Neutrophil (primary cell): ENCODE data around the gene ANKLE2.

Experiments used
- H3K27ac ChIP-seq: fragments of 200-600 bp; sonication (generic); 2 replicates; pipeline ENCODE4 v1.5.1; 2016; ENCODE audit warnings: mild to moderate bottlenecking, moderate library complexity
- H3K27me3 ChIP-seq: fragments of 200-600 bp; sonication (generic); 2 replicates; pipeline ENCODE4 v1.6.0; 2016; ENCODE audit warnings: mild to moderate bottlenecking
- H3K36me3 ChIP-seq: fragments of 200-600 bp; sonication (generic); 2 replicates; pipeline ENCODE4 v1.5.1; 2017
- H3K4me1 ChIP-seq, 2 experiments: fragments of 200-600 bp in 1 of 2; sonication (generic) in 1 of 2; 1 replicate in 1 of 2; 2 replicates in 1 of 2; pipeline versions ENCODE4 v1.5.1 to v1.6.1; 2013 to 2016; ENCODE audit warnings: low read depth in 1 of 2, low read length in 1 of 2, mild to moderate bottlenecking in 1 of 2, moderate library complexity in 1 of 2; ENCODE audit not compliant: control insufficient read depth in 1 of 2, insufficient read depth in 1 of 2
- H3K4me3 ChIP-seq, 2 experiments: fragments of 200-600 bp in 1 of 2; sonication (generic) in 1 of 2; 1 replicate in 1 of 2; 2 replicates in 1 of 2; pipeline ENCODE4 v1.5.1; 2013 to 2016; ENCODE audit warnings: low read depth in 1 of 2, low read length in 1 of 2, mild to moderate bottlenecking in 1 of 2, moderate library complexity in 1 of 2
- H3K9me3 ChIP-seq: fragments of 200-600 bp; sonication (generic); 2 replicates; pipeline ENCODE4 v1.5.1; 2016
- TF ChIP-seq, protein P1 (sequence below): fragments of 200-600 bp; sonication (generic); IDR thresholded peaks from 2 replicates; pipeline ENCODE4 v1.5.1; 2016; ENCODE audit warnings: antibody characterized with exemption

ANKLE2 gene

DNA sequence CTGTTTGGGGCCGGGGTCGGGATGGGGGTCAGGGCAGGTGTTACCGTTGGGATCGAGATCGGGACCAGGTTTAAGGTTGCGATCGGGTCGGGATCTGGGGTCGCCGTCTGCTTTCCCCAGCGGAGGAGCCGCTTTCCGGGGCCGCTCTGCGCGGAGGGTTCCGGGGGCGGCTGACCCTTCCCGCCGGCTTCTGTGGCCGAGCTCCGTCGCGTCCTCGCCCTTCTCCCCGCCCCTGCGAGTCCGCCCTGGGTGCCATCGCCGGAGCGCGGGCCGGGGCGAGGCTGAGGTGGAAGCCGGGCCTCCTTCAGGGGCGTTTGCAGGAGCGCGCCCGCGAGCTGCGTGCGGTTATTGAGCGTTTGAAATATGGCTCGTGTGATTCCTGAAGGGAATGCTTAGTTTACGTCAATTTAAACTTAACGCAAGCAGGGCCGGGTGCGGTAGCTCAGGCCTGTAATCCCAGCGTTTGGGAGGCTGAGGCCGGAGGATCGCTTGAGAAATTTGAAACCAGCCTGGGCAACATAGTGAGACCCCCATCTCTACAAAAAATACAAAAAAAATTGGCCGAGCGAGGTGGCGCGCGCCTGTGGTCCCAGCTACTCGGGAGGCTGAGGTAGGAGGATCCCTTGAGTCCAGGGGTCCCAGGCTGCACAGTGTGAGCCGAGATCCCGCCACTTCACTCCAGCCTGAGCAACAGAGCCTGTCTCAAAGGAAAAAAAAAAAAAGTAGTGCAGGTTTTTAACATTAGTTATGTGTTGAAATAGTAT is 50.4 kb downstream of the ANKLE2 start:
- peak overlapping the region; percentile 82 for H3K27ac ChIP-seq
- peaks cover 16% of the 10 kb centered on the region in 2 experiments for H3K4me1 ChIP-seq
- TF ChIP-seq, protein P1, sequence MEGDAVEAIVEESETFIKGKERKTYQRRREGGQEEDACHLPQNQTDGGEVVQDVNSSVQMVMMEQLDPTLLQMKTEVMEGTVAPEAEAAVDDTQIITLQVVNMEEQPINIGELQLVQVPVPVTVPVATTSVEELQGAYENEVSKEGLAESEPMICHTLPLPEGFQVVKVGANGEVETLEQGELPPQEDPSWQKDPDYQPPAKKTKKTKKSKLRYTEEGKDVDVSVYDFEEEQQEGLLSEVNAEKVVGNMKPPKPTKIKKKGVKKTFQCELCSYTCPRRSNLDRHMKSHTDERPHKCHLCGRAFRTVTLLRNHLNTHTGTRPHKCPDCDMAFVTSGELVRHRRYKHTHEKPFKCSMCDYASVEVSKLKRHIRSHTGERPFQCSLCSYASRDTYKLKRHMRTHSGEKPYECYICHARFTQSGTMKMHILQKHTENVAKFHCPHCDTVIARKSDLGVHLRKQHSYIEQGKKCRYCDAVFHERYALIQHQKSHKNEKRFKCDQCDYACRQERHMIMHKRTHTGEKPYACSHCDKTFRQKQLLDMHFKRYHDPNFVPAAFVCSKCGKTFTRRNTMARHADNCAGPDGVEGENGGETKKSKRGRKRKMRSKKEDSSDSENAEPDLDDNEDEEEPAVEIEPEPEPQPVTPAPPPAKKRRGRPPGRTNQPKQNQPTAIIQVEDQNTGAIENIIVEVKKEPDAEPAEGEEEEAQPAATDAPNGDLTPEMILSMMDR = no peak
- H3K9me3 ChIP-seq = no peaks in the 10 kb centered on the region
- H3K4me3 ChIP-seq = peak overlapping the region; percentile 77 to 83
- H3K36me3 ChIP-seq = no peaks in the 10 kb centered on the region
- no peaks in the 10 kb centered on the region for H3K27me3 ChIP-seq

DNA sequence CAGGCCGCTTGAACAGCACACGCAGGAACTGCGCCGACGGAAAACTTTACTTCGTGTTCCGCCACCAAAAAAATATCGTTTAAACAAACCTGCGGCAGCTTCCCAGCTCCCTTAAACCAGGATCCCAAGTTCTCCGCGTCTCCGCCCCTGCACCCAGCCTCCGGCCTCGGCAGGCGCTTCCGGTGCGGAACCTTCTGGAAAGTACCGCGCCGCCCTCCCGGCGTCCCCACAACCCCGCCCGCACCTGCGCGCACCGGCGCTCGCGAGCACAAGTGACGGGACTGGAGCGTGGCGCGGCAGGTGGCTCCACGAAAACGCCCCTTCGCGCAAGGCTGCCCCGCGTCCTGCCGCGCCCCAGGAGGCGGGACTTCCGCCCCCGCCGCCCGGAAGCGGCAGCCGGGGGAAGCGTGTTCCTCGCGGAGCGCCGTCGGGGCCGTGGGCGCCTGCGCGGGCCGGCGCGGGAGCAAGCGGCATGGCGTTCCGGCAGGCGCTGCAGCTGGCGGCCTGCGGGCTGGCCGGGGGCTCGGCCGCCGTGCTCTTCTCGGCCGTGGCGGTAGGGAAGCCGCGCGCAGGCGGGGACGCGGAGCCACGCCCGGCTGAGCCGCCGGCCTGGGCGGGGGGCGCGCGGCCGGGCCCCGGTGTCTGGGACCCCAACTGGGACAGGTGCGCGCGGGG is 51.1 kb downstream of the ANKLE2 start, which contains the start of gene PGAM5:
PGAM5 (plus strand) TSS at position 438 of the 675 bp plus-strand sequence; CDS start at position 473, 35 bp downstream.
- Histone ChIP-seq H3K27ac (peak within 1 kb of the TSS; percentile 82), H3K9me3 (no peaks in the 10 kb centered on the region), H3K36me3 (no peaks in the 10 kb centered on the region), H3K27me3 (no peaks in the 10 kb centered on the region), H3K4me3 (peak within 1 kb of the TSS; percentile 77 to 83), H3K4me1 (peaks cover 16% of the 10 kb centered on the region in 2 experiments)
- TF ChIP-seq, protein P1 = peak; percentile 41

DNA sequence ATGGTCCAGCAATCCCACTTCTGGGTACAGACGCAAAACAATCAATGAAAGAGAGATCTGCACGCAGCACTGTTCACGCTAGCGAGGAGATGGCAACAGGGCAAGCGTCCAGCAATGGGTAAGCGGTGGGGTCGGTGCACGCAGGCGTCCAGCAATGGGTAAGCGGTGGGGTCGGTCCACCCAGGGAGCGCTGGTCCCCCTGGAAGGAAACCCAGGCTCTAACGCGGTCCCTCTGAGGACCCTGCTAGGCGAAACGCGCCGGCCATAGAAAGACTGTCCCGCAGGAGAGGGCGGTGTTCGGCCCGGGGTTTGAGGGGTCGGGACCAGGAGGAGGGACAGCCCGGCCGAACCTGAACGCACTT is 51.6 kb downstream of the ANKLE2 start:
- Histone ChIP-seq H3K27me3 (no peaks in the 10 kb centered on the region), H3K27ac (peak overlapping the region; percentile 82), H3K9me3 (no peaks in the 10 kb centered on the region), H3K4me3 (peak overlapping the region; percentile 77 to 83), H3K36me3 (no peaks in the 10 kb centered on the region), H3K4me1 (peaks cover 16% of the 10 kb centered on the region in 2 experiments)
- TF ChIP-seq, protein P1 = no peak

DNA sequence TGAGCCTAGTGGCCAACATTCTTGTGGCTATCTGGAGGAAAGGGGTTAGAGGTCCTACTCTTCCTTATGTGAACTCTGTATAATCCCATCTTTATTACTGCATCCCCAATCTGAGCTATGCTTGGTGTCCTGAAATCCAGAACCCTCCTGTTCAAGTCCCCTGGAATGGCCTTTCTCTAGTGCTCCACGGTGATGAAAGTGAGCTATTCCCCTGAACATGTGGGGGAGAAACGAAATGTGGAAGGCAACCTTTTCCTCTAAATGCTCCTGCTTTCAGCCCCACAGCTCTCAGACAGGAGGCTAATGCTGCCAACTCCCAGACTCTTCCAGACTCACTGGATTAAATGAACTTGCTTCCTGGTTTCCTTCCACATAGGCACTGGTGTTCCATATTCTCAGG is 53.5 kb downstream of the ANKLE2 start:
- TF ChIP-seq, protein P1 = no peak
- Histone ChIP-seq H3K36me3 (peaks cover 11% of the 10 kb centered on the region), H3K4me1 (peaks cover 16% of the 10 kb centered on the region in 2 experiments), H3K27ac (no peak overlapping the region), H3K27me3 (no peaks in the 10 kb centered on the region), H3K4me3 (no peak overlapping the region), H3K9me3 (no peaks in the 10 kb centered on the region)

DNA sequence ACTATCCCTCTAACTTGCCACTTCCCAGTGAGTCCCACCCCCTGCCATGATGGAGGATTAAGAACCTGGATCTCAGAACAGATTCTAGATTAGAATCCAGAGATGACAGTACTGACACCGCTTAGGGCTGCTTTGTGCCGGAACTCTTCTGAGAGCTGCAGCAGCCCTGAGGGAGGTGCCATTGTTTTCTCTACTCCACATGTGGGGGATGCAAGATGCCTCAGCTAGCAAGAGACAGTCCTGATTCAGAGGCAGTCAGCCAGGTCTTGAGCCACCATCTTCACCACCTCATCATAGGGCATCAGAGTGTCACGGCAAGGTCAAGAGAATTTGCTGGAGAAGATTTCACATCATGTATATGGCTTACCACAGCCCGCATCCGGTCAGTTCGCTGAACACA is 54.4 kb downstream of the ANKLE2 start:
- Histone ChIP-seq H3K4me1 (peaks cover 16% of the 10 kb centered on the region in 2 experiments), H3K36me3 (peaks cover 16% of the 10 kb centered on the region), H3K4me3 (no peak overlapping the region), H3K27me3 (no peaks in the 10 kb centered on the region), H3K9me3 (no peaks in the 10 kb centered on the region), H3K27ac (no peak overlapping the region)
- TF ChIP-seq, protein P1 = no peak
